ENCODE measurements around the gene ZNF653.
"Not testable (repeated sequence)": the region's sequence is repeated elsewhere in the genome, so short reads cannot be mapped to it uniquely, and the experiment has no call there.

The ZNF653 gene

GRCh38 chr19:11480715-11481533 lies 24.7 kb downstream of the ZNF653 start, which contains the start of gene ELAVL3:
ELAVL3 (minus strand) TSS chr19:11481046; CDS start chr19:11480608, 438 bp downstream.
- DNase-seq, result peak in 1 of 2 experiments; percentile 14

- DNase-seq, result no peak
These were observed 25.5 kb downstream of the ZNF653 start for GRCh38 chr19:11479898-11480714.

GRCh38 chr19:11479090-11479897 lies 26.3 kb downstream of the ZNF653 start:
- DNase-seq, result no peak

GRCh38 chr19:11478167-11479089 lies 27.2 kb downstream of the ZNF653 start:
- no peak for DNase-seq

GRCh38 chr19:11475861-11476260 lies 29.8 kb downstream of the ZNF653 start:
- DNase-seq, result no peak

- not testable (repeated sequence) for DNase-seq
These were observed 30.3 kb downstream of the ZNF653 start for GRCh38 chr19:11475343-11475742.

- no peak for DNase-seq
These were observed 31.9 kb downstream of the ZNF653 start for GRCh38 chr19:11473725-11474124.

GRCh38 chr19:11468266-11468845 lies 37.3 kb downstream of the ZNF653 start:
- DNase-seq, result not testable (repeated sequence)

GRCh38 chr19:11465600-11465999 lies 40.0 kb downstream of the ZNF653 start:
- no peak for DNase-seq

GRCh38 chr19:11464333-11465265 lies 41.0 kb downstream of the ZNF653 start:
- no peak for DNase-seq

- no peak for DNase-seq
These were observed 42.2 kb downstream of the ZNF653 start for GRCh38 chr19:11463391-11463790.

- no peak for DNase-seq
These were observed 44.2 kb downstream of the ZNF653 start for GRCh38 chr19:11461453-11461852.

- no peak for DNase-seq
These were observed 45.4 kb downstream of the ZNF653 start for GRCh38 chr19:11460207-11460606.

- DNase-seq, result not testable (repeated sequence)
These were observed 46.7 kb downstream of the ZNF653 start for GRCh38 chr19:11458912-11459311.

- no peak for DNase-seq
These were observed 47.3 kb downstream of the ZNF653 start for GRCh38 chr19:11458236-11458900.

- no peak for DNase-seq
These were observed 47.8 kb downstream of the ZNF653 start for GRCh38 chr19:11457831-11458230.

GRCh38 chr19:11457115-11457514 lies 48.5 kb downstream of the ZNF653 start:
- no peak for DNase-seq

- DNase-seq, result no peak
These were observed 49.0 kb downstream of the ZNF653 start for GRCh38 chr19:11456659-11457058.

- not testable (repeated sequence) for DNase-seq
These were observed 50.4 kb downstream of the ZNF653 start for GRCh38 chr19:11455233-11455554.
